ENCODE data around the gene GAS2L3.
A peak's percentile ranks its signal among the peaks of the same experiment; 100 is the strongest.

GAS2L3 gene

DNA sequence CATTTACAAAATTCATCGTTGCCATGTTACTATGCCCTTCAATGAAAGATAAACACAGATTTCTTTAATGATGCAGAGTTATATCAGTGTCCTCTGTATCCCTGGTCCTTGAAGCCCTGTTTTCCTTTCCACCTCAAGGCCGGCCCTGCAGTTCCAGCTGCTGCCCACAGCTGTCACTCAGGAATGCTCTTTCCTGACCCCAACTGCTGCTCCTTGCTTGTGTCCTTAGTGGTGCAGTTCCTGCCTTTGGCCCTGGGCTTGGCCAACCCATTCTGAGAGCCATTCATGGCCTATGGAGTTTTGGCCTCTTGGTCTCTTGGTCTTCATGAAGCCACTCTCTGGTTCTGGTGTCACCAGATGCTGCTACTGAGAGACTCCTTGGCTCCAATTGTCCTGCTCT lies 93.1 kb downstream of the GAS2L3 start:
- H3K27me3 ChIP-seq (ENCODE audit: insufficient read depth, poor library complexity, severe bottlenecking), result no peaks in the 10 kb centered on the region
- DNase-seq (ENCODE audit: low read depth in 1 of 2, low spot score in 1 of 2), result no peak
- no peak overlapping the region for H3K27ac ChIP-seq (replicated peaks)
- TF ChIP-seq GABPA (IDR thresholded peaks at IDR 0.05; ENCODE audit: low read depth) (no peak), POLR2AphosphoS5 (IDR thresholded peaks at IDR 0.05; ENCODE audit: low read depth) (no peak), REST (IDR thresholded peaks at IDR 0.05; ENCODE audit: insufficient replicate concordance, low read depth) (no peak)
- TF ChIP-seq, protein P1, sequence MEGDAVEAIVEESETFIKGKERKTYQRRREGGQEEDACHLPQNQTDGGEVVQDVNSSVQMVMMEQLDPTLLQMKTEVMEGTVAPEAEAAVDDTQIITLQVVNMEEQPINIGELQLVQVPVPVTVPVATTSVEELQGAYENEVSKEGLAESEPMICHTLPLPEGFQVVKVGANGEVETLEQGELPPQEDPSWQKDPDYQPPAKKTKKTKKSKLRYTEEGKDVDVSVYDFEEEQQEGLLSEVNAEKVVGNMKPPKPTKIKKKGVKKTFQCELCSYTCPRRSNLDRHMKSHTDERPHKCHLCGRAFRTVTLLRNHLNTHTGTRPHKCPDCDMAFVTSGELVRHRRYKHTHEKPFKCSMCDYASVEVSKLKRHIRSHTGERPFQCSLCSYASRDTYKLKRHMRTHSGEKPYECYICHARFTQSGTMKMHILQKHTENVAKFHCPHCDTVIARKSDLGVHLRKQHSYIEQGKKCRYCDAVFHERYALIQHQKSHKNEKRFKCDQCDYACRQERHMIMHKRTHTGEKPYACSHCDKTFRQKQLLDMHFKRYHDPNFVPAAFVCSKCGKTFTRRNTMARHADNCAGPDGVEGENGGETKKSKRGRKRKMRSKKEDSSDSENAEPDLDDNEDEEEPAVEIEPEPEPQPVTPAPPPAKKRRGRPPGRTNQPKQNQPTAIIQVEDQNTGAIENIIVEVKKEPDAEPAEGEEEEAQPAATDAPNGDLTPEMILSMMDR (IDR thresholded peaks at IDR 0.05; ENCODE audit: insufficient read depth, low read length), result no peak
- H3K4me3 ChIP-seq (replicated peaks; ENCODE audit: insufficient read depth, low read length), result no peak overlapping the region

- H3K27me3 ChIP-seq (ENCODE audit: insufficient read depth, poor library complexity, severe bottlenecking), result peaks cover 3% of the 10 kb centered on the region
- TF ChIP-seq REST (IDR thresholded peaks at IDR 0.05; ENCODE audit: insufficient replicate concordance, low read depth), result no peak
- TF ChIP-seq, protein P1 (IDR thresholded peaks at IDR 0.05; ENCODE audit: insufficient read depth, low read length), result peak; percentile 87
- TF ChIP-seq SPI1 (IDR thresholded peaks at IDR 0.05; ENCODE audit: borderline replicate concordance, low read depth), result no peak
- H3K4me3 ChIP-seq (replicated peaks; ENCODE audit: insufficient read depth, low read length), result no peak overlapping the region
- DNase-seq (ENCODE audit: low read depth in 1 of 2, low spot score in 1 of 2), result peak; percentile 18 to 57
- H3K27ac ChIP-seq (replicated peaks), result no peak overlapping the region
These were observed 95.6 kb downstream of the GAS2L3 start for GRCh38 chr12:100668945-100669536.

DNA sequence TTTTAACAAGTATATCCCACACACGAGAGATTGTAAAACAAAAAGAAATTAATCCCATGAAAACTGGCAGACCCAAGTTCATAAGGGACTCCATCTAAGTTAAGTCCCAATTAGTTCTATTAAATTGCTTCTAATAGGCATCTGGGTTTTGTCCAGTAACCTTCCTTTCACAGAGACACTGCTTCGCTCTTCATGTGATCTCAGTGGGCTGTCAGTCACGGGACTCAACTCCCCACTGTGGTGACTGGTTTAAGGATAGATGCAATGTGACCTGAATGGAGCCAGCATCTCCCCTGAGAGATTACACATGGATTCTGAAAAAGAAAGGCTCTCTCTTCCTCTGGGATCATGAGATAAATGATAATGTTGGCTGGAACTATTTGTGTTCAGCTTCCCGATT lies 96.4 kb downstream of the GAS2L3 start:
- Histone ChIP-seq H3K4me3 (replicated peaks; ENCODE audit: insufficient read depth, low read length) (no peak overlapping the region), H3K27me3 (ENCODE audit: insufficient read depth, poor library complexity, severe bottlenecking) (peaks cover 3% of the 10 kb centered on the region), H3K27ac (replicated peaks) (no peak overlapping the region)
- TF ChIP-seq SPI1 (IDR thresholded peaks at IDR 0.05; ENCODE audit: borderline replicate concordance, low read depth), result no peak
- TF ChIP-seq, protein P1 (IDR thresholded peaks at IDR 0.05; ENCODE audit: insufficient read depth, low read length), result no peak
- DNase-seq (ENCODE audit: low read depth in 1 of 2, low spot score in 1 of 2), result no peak

DNA sequence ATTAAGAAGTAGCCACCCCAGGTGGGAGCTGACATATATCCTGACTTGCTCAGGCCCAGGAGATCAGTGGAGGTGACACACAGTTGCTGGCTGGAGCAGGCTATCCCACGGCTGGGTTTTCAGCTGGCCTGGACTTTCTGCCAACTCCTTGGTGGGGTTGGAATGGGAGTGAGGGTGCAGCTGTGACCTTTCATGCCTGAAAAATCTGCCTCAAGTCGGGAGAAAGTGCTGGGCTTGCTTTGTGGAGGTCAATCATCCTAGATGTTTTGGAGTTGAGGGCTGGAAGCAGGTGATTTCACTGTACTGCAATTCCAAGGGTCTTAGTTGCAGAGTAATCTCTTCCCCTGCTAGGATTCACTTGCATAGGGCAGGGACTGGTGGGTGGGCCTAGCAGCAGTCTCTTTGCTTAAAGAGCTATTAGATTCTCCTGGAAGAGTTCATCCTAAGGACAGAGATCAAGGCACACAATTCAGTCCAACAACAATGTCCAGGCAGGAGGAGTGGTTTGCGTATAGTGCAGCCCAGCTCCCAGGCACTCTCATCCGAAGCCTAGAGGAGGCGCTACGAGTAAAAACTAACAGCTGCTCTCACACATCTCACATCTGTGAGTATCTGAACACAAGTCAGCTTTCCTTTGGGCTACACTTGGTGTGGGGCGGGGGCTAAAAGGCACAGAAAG lies 98.1 kb downstream of the GAS2L3 start:
- DNase-seq (ENCODE audit: low read depth in 1 of 2, low spot score in 1 of 2), result no peak
- no peak overlapping the region for H3K27ac ChIP-seq (replicated peaks)
- H3K27me3 ChIP-seq (ENCODE audit: insufficient read depth, poor library complexity, severe bottlenecking), result peaks cover 3% of the 10 kb centered on the region
- TF ChIP-seq SPI1 (IDR thresholded peaks at IDR 0.05; ENCODE audit: borderline replicate concordance, low read depth) (no peak), REST (IDR thresholded peaks at IDR 0.05; ENCODE audit: insufficient replicate concordance, low read depth) (no peak), GABPA (IDR thresholded peaks at IDR 0.05; ENCODE audit: low read depth) (no peak), POLR2AphosphoS5 (IDR thresholded peaks at IDR 0.05; ENCODE audit: low read depth) (no peak)
- TF ChIP-seq, protein P1 (IDR thresholded peaks at IDR 0.05; ENCODE audit: insufficient read depth, low read length), result no peak
- H3K4me3 ChIP-seq (replicated peaks; ENCODE audit: insufficient read depth, low read length), result no peak overlapping the region
